Activated T-cell treated with anti-CD3 and anti-CD28 coated beads for 4 hours (primary cell): ENCODE measurements around the gene FCHSD2.
"Not testable (repeated sequence)": the region's sequence is repeated elsewhere in the genome, so short reads cannot be mapped to it uniquely, and the experiment has no call there.

Experiments used
- DNase-seq: peaks from one replicate; pipeline ENCODE4 v3.0.0-alpha.2; 2020

The FCHSD2 gene

GRCh38 chr11:72813740-72814285 is 328.3 kb downstream of the FCHSD2 start:
- peak; percentile 72 for DNase-seq

GRCh38 chr11:72812967-72813739 is 329.0 kb downstream of the FCHSD2 start:
- peak; percentile 50 for DNase-seq

GRCh38 chr11:72812604-72812966 is 329.5 kb downstream of the FCHSD2 start:
- DNase-seq = no peak

GRCh38 chr11:72811686-72812085 is 330.4 kb downstream of the FCHSD2 start:
- not testable (repeated sequence) for DNase-seq

- DNase-seq = no peak
Measured at GRCh38 chr11:72808331-72808798, 333.8 kb downstream of the FCHSD2 start.

- no peak for DNase-seq
Measured at GRCh38 chr11:72807792-72808191, 334.3 kb downstream of the FCHSD2 start.

- no peak for DNase-seq
Measured at GRCh38 chr11:72807021-72807693, 335.0 kb downstream of the FCHSD2 start.

- DNase-seq = not testable (repeated sequence)
Measured at GRCh38 chr11:72806378-72806777, 335.7 kb downstream of the FCHSD2 start.

GRCh38 chr11:72805216-72805615 is 336.9 kb downstream of the FCHSD2 start:
- no peak for DNase-seq

GRCh38 chr11:72802822-72803221 is 339.3 kb downstream of the FCHSD2 start:
- DNase-seq = no peak

GRCh38 chr11:72799441-72799840 is 342.7 kb downstream of the FCHSD2 start:
- DNase-seq = no peak

- no peak for DNase-seq
Measured at GRCh38 chr11:72798361-72798760, 343.8 kb downstream of the FCHSD2 start.

- peak; percentile 93 for DNase-seq
Measured at GRCh38 chr11:72793425-72794367, 348.4 kb downstream of the FCHSD2 start, which contains the start of gene STARD10. TSS of gene STARD10 (minus strand) at chr11:72794047. CDS start at chr11:72781181, 12,866 bp downstream.

- DNase-seq = no peak
Measured at GRCh38 chr11:72793076-72793424, 349.1 kb downstream of the FCHSD2 start.

GRCh38 chr11:72792437-72793021 is 349.6 kb downstream of the FCHSD2 start:
- DNase-seq = no peak

GRCh38 chr11:72791228-72791627 is 350.9 kb downstream of the FCHSD2 start:
- not testable (repeated sequence) for DNase-seq

GRCh38 chr11:72789493-72790131 is 352.5 kb downstream of the FCHSD2 start:
- DNase-seq = no peak

- DNase-seq = no peak
Measured at GRCh38 chr11:72788241-72788640, 353.9 kb downstream of the FCHSD2 start.

- DNase-seq = no peak
Measured at GRCh38 chr11:72787216-72788104, 354.7 kb downstream of the FCHSD2 start.
